Measurements from ENCODE around the gene VAMP5. TPM values are rescaled to one million over a fixed set of nuclear protein-coding genes. Genes with fewer than 3 reads are reported as not detected.
A peak's percentile ranks its signal among the peaks of the same experiment; 100 is the strongest.

The VAMP5 gene
- total and polyA plus RNA-seq, 9 of the 15 experiments (the other 6 are each of a cell fraction or from before 2014, with no cell fraction given): 0.54 to 1.9 (median 1.5) TPM; not detected in 2

DNA sequence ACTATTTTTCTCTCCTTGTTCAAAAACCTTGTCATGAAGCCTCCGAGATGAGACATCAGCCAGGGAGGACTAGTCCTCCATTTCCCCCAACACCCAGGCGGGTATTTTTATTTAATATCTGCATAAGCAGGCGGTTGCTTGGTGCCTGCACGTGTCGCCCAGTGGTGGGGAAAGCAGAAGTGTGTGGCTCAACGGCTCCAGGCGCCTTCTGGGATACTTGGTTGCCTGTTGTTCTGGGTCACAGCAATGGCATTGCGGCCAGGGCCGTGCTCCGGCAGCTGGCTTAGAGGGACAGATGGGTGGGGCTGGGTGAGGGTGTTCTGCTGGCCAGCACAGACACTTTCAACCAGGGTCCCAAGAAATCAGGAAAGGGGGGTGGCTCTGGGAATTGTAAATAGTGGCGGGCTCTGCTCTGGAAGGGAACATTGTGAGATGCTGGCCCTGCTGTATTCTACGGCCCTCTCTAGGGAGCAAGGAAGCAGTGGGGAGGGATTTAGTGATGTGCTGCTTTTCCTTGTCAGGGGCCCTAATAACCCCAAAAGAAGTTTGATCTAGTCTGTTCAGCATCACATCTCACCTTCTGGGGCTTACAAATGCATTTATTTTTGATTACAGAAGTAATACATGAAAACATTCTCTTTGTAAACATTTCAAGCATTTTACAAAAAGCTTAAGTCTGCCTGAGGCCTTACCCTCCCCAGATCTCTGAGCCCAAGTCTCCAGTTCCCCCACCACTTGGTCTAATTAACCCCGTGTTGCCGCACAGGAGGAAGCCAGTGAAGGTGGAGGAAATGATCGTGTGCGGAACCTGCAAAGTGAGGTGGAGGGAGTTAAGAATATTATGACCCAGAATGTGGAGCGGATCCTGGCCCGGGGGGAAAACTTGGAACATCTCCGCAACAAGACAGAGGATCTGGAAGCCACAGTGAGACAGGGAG, 5.7 kb upstream of the VAMP5 start (continued):
- TF ChIP-seq, protein P1, sequence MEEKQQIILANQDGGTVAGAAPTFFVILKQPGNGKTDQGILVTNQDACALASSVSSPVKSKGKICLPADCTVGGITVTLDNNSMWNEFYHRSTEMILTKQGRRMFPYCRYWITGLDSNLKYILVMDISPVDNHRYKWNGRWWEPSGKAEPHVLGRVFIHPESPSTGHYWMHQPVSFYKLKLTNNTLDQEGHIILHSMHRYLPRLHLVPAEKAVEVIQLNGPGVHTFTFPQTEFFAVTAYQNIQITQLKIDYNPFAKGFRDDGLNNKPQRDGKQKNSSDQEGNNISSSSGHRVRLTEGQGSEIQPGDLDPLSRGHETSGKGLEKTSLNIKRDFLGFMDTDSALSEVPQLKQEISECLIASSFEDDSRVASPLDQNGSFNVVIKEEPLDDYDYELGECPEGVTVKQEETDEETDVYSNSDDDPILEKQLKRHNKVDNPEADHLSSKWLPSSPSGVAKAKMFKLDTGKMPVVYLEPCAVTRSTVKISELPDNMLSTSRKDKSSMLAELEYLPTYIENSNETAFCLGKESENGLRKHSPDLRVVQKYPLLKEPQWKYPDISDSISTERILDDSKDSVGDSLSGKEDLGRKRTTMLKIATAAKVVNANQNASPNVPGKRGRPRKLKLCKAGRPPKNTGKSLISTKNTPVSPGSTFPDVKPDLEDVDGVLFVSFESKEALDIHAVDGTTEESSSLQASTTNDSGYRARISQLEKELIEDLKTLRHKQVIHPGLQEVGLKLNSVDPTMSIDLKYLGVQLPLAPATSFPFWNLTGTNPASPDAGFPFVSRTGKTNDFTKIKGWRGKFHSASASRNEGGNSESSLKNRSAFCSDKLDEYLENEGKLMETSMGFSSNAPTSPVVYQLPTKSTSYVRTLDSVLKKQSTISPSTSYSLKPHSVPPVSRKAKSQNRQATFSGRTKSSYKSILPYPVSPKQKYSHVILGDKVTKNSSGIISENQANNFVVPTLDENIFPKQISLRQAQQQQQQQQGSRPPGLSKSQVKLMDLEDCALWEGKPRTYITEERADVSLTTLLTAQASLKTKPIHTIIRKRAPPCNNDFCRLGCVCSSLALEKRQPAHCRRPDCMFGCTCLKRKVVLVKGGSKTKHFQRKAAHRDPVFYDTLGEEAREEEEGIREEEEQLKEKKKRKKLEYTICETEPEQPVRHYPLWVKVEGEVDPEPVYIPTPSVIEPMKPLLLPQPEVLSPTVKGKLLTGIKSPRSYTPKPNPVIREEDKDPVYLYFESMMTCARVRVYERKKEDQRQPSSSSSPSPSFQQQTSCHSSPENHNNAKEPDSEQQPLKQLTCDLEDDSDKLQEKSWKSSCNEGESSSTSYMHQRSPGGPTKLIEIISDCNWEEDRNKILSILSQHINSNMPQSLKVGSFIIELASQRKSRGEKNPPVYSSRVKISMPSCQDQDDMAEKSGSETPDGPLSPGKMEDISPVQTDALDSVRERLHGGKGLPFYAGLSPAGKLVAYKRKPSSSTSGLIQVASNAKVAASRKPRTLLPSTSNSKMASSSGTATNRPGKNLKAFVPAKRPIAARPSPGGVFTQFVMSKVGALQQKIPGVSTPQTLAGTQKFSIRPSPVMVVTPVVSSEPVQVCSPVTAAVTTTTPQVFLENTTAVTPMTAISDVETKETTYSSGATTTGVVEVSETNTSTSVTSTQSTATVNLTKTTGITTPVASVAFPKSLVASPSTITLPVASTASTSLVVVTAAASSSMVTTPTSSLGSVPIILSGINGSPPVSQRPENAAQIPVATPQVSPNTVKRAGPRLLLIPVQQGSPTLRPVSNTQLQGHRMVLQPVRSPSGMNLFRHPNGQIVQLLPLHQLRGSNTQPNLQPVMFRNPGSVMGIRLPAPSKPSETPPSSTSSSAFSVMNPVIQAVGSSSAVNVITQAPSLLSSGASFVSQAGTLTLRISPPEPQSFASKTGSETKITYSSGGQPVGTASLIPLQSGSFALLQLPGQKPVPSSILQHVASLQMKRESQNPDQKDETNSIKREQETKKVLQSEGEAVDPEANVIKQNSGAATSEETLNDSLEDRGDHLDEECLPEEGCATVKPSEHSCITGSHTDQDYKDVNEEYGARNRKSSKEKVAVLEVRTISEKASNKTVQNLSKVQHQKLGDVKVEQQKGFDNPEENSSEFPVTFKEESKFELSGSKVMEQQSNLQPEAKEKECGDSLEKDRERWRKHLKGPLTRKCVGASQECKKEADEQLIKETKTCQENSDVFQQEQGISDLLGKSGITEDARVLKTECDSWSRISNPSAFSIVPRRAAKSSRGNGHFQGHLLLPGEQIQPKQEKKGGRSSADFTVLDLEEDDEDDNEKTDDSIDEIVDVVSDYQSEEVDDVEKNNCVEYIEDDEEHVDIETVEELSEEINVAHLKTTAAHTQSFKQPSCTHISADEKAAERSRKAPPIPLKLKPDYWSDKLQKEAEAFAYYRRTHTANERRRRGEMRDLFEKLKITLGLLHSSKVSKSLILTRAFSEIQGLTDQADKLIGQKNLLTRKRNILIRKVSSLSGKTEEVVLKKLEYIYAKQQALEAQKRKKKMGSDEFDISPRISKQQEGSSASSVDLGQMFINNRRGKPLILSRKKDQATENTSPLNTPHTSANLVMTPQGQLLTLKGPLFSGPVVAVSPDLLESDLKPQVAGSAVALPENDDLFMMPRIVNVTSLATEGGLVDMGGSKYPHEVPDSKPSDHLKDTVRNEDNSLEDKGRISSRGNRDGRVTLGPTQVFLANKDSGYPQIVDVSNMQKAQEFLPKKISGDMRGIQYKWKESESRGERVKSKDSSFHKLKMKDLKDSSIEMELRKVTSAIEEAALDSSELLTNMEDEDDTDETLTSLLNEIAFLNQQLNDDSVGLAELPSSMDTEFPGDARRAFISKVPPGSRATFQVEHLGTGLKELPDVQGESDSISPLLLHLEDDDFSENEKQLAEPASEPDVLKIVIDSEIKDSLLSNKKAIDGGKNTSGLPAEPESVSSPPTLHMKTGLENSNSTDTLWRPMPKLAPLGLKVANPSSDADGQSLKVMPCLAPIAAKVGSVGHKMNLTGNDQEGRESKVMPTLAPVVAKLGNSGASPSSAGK (IDR thresholded peaks at IDR 0.05): peak; percentile 89; the same call in 1 of the 2 replicates
- TF ChIP-seq ZNF695 (CRISPR knock-in tag; IDR thresholded peaks at IDR 0.05) (0 out of 2 replicates have a peak, but pooled peaks have one; percentile 72), TCF7L2 (IDR thresholded peaks at IDR 0.05; ENCODE audit: low read depth, low read length) (no peak), NFIC (IDR thresholded peaks at IDR 0.05) (no peak), POLR2G (IDR thresholded peaks at IDR 0.05; ENCODE audit: low read depth, low read length) (peak; percentile 43; the same call in 1 of the 2 replicates), ZNF561 (CRISPR knock-in tag; conservative IDR thresholded peaks at IDR 0.05) (0 out of 2 replicates have a peak, but pooled peaks have one; percentile 12), MAFF (IDR thresholded peaks at IDR 0.05; ENCODE audit: low read length) (no peak), NCOA6 (IDR thresholded peaks at IDR 0.05) (no peak), PCBP2 (IDR thresholded peaks at IDR 0.05; ENCODE audit: low read depth, low read length, poor library complexity, severe bottlenecking) (no peak)
- TF ChIP-seq, protein P2, sequence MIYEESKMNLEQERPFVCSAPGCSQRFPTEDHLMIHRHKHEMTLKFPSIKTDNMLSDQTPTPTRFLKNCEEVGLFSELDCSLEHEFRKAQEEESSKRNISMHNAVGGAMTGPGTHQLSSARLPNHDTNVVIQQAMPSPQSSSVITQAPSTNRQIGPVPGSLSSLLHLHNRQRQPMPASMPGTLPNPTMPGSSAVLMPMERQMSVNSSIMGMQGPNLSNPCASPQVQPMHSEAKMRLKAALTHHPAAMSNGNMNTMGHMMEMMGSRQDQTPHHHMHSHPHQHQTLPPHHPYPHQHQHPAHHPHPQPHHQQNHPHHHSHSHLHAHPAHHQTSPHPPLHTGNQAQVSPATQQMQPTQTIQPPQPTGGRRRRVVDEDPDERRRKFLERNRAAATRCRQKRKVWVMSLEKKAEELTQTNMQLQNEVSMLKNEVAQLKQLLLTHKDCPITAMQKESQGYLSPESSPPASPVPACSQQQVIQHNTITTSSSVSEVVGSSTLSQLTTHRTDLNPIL (CRISPR knock-in tag; IDR thresholded peaks at IDR 0.05): no peak
- TF ChIP-seq, protein P3, sequence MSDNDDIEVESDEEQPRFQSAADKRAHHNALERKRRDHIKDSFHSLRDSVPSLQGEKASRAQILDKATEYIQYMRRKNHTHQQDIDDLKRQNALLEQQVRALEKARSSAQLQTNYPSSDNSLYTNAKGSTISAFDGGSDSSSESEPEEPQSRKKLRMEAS (CRISPR knock-in tag; IDR thresholded peaks at IDR 0.05): peak; percentile 33; the same call in 1 of the 2 replicates

Measured in K562 (cell line).